Measurements from ENCODE around the gene ZEB1. TPM values are rescaled to one million over a fixed set of nuclear protein-coding genes. Genes with fewer than 3 reads are reported as not detected.

The ZEB1 gene
- total RNA-seq, 1 experiment from 2014 or later = 31.5 TPM

GRCh38 chr10:31317652-31318381, 1.2 kb upstream of the ZEB1 start:
- Histone ChIP-seq H3K4me3 (ENCODE audit: low read depth in 2 of 2, low read length in 2 of 2) (peak overlapping the region; percentile 85 to 87), H3K9me3 (ENCODE audit: control insufficient read depth, insufficient read depth, low read depth, low read length) (no peaks in the 10 kb centered on the region), H3K27ac (ENCODE audit: low read length) (peak overlapping the region; percentile 88), H3K36me3 (ENCODE audit: control insufficient read depth, insufficient read depth, low read length) (no peaks in the 10 kb centered on the region), H3K4me1 (ENCODE audit: control insufficient read depth, insufficient read depth, low read length) (peaks cover 13% of the 10 kb centered on the region), H3K27me3 (ENCODE audit: control insufficient read depth, insufficient read depth, low read length) (no peaks in the 10 kb centered on the region)
- in situ Hi-C loops (cut with HindIII; ENCODE audit: low pct_unique_long_range_greater_than_20kb, low sequenced_read_pairs) = no loop called here
- intact Hi-C loops (cut with micrococcal nuclease; ENCODE audit: unreplicated experiment) = no loop called here
- CTCF ChIA-PET = no interaction called here
- DNase-seq (ENCODE audit: low read depth, low spot score) (no peak), ATAC-seq (no peak)
- BruUV-seq (replicated peaks) = no TSS peak
- POLR2A ChIA-PET = no interaction called here
- TF ChIP-seq TCF7L2 (IDR thresholded peaks at IDR 0.05; ENCODE audit: low read depth, low read length) (no peak), CTCF (IDR thresholded peaks at IDR 0.05) (no peak), POLR2AphosphoS5 (IDR thresholded peaks at IDR 0.05; ENCODE audit: low read depth, low read length) (no peak), SIN3A (IDR thresholded peaks at IDR 0.05; ENCODE audit: borderline replicate concordance, insufficient read depth, low read depth, low read length) (no peak)
- TF ChIP-seq, protein P1, sequence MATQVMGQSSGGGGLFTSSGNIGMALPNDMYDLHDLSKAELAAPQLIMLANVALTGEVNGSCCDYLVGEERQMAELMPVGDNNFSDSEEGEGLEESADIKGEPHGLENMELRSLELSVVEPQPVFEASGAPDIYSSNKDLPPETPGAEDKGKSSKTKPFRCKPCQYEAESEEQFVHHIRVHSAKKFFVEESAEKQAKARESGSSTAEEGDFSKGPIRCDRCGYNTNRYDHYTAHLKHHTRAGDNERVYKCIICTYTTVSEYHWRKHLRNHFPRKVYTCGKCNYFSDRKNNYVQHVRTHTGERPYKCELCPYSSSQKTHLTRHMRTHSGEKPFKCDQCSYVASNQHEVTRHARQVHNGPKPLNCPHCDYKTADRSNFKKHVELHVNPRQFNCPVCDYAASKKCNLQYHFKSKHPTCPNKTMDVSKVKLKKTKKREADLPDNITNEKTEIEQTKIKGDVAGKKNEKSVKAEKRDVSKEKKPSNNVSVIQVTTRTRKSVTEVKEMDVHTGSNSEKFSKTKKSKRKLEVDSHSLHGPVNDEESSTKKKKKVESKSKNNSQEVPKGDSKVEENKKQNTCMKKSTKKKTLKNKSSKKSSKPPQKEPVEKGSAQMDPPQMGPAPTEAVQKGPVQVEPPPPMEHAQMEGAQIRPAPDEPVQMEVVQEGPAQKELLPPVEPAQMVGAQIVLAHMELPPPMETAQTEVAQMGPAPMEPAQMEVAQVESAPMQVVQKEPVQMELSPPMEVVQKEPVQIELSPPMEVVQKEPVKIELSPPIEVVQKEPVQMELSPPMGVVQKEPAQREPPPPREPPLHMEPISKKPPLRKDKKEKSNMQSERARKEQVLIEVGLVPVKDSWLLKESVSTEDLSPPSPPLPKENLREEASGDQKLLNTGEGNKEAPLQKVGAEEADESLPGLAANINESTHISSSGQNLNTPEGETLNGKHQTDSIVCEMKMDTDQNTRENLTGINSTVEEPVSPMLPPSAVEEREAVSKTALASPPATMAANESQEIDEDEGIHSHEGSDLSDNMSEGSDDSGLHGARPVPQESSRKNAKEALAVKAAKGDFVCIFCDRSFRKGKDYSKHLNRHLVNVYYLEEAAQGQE (IDR thresholded peaks at IDR 0.05; ENCODE audit: insufficient read depth in 1 of 2, low read depth in 2 of 2, low read length in 1 of 2) = no peak

- TF ChIP-seq CTCF (IDR thresholded peaks at IDR 0.05) (no peak), TCF7L2 (IDR thresholded peaks at IDR 0.05; ENCODE audit: low read depth, low read length) (no peak), SIN3A (IDR thresholded peaks at IDR 0.05; ENCODE audit: borderline replicate concordance, insufficient read depth, low read depth, low read length) (0 out of 2 replicates have a peak, but pooled peaks have one; percentile 56), POLR2AphosphoS5 (IDR thresholded peaks at IDR 0.05; ENCODE audit: low read depth, low read length) (no peak)
- TF ChIP-seq, protein P1 (IDR thresholded peaks at IDR 0.05; ENCODE audit: insufficient read depth in 1 of 2, low read depth in 2 of 2, low read length in 1 of 2) = no peak
- Histone ChIP-seq H3K9me3 (ENCODE audit: control insufficient read depth, insufficient read depth, low read depth, low read length) (no peaks in the 10 kb centered on the region), H3K36me3 (ENCODE audit: control insufficient read depth, insufficient read depth, low read length) (no peaks in the 10 kb centered on the region), H3K27ac (ENCODE audit: low read length) (peak overlapping the region; percentile 88), H3K4me3 (ENCODE audit: low read depth in 2 of 2, low read length in 2 of 2) (peak overlapping the region; percentile 85 to 87), H3K4me1 (ENCODE audit: control insufficient read depth, insufficient read depth, low read length) (peaks cover 13% of the 10 kb centered on the region), H3K27me3 (ENCODE audit: control insufficient read depth, insufficient read depth, low read length) (no peaks in the 10 kb centered on the region)
- POLR2A ChIA-PET = interaction anchor here (0.7 kb wide), 1 partner anchor 126 kb away, joined by 4 read pairs; no protein-coding TSS in a partner anchor
- in situ Hi-C loops (cut with HindIII; ENCODE audit: low pct_unique_long_range_greater_than_20kb, low sequenced_read_pairs) (no loop called here), intact Hi-C loops (cut with micrococcal nuclease; ENCODE audit: unreplicated experiment) (no loop called here)
- ATAC-seq = peak; percentile 82
- CTCF ChIA-PET = no interaction called here
- no peak for DNase-seq (ENCODE audit: low read depth, low spot score)
- BruUV-seq (replicated peaks) = TSS peak; percentile 93
These were observed 598 bp upstream of the ZEB1 start for GRCh38 chr10:31318382-31318853.
